Measurements from ENCODE around the gene ARFGAP3. TPM values are rescaled to one million over a fixed set of nuclear protein-coding genes. Genes with fewer than 3 reads are reported as not detected.

The ARFGAP3 gene
- total RNA-seq, 6 donors from 2014 or later, result 25.9 to 60.8 (median 41.9) TPM

DNA sequence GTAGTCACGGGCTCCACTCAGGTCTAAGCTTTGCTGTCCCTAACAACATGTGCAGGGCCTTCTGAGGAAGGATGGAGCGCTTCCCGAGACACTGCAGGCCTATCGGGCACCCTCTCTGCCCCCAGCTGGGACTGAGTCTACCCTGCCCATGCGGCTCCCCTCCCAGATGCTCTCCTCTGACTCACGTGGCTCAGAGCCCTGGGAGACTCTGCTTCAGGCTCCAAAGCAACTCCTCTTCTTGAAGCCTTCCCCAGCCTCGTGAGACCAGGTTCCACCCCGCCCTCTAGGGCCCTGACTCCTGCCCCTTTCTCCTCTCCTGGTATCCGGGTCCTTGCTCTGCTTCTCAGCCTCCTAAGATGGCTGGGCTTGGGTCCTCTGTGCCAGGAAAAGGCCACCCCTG is 28.4 kb upstream of the ARFGAP3 start:
- no peak overlapping the region for H3K27ac ChIP-seq
- H3K27me3 ChIP-seq, result no peaks in the 10 kb centered on the region
- H3K4me1 ChIP-seq, result peaks cover 11 to 27% (median 18%) of the 10 kb centered on the region in 4 donors
- DNase-seq, result no peak
- no peak overlapping the region for H3K4me3 ChIP-seq
- H3K9me3 ChIP-seq, result no peaks in the 10 kb centered on the region
- H3K36me3 ChIP-seq, result peaks cover 19 to 98% (median 76%) of the 10 kb centered on the region in 4 donors
- TF ChIP-seq EP300 (IDR thresholded peaks at IDR 0.05), result no peak
- no peak for TF ChIP-seq POLR2A (IDR thresholded peaks at IDR 0.05)
- no peak for TF ChIP-seq POLR2AphosphoS5 (IDR thresholded peaks at IDR 0.05)
- TF ChIP-seq, protein P1, sequence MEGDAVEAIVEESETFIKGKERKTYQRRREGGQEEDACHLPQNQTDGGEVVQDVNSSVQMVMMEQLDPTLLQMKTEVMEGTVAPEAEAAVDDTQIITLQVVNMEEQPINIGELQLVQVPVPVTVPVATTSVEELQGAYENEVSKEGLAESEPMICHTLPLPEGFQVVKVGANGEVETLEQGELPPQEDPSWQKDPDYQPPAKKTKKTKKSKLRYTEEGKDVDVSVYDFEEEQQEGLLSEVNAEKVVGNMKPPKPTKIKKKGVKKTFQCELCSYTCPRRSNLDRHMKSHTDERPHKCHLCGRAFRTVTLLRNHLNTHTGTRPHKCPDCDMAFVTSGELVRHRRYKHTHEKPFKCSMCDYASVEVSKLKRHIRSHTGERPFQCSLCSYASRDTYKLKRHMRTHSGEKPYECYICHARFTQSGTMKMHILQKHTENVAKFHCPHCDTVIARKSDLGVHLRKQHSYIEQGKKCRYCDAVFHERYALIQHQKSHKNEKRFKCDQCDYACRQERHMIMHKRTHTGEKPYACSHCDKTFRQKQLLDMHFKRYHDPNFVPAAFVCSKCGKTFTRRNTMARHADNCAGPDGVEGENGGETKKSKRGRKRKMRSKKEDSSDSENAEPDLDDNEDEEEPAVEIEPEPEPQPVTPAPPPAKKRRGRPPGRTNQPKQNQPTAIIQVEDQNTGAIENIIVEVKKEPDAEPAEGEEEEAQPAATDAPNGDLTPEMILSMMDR (IDR thresholded peaks at IDR 0.05), result no peak
- 89 to 100% methylated on average over 3 to 9 of the region's 9 CpGs for WGBS, 2 donors
- no peak for ATAC-seq (ENCODE audit: low FRiP score in 2 of 2)

DNA sequence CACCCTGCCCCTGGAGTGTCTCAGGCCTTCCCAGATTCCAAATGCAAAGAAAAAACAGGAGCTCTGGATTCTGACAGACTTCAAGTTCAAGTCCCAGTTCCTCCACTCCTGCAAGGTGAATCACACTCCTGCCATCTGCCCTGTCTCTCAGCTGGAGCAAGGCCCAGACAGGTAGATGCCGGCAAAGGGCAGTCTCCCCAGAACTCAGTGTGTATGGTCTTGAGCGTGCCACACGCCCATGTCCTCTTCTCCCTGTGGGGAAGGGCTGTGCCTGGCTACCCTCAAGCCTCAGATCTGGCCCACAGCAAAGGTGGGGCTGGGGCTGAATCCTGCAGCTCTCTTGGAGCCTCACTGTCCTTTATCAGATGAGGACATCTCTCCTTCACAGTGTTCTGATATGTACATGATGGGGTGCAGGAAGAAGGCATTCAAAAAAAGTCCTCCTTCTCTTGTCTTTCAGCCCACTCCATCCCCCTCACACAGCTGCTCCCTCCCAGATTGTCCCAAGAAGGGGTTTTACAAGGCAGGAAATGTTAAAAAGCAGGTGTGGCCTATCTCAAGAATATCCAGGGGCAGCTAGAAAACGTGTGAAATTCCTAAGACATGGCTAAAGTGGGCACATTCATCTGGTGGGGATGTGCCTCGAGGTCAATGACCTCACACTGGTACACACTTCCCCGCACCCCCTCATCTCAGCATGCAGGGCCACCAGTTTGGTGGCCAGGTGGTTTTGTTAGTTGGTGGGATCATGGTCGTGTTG is 27.7 kb upstream of the ARFGAP3 start:
- TF ChIP-seq POLR2A (IDR thresholded peaks at IDR 0.05), result no peak
- no peak for TF ChIP-seq EP300 (IDR thresholded peaks at IDR 0.05)
- TF ChIP-seq, protein P1 (IDR thresholded peaks at IDR 0.05), result no peak
- no peak for TF ChIP-seq POLR2AphosphoS5 (IDR thresholded peaks at IDR 0.05)
- ATAC-seq (ENCODE audit: low FRiP score in 2 of 2), result no peak
- no peaks in the 10 kb centered on the region for H3K9me3 ChIP-seq
- H3K4me3 ChIP-seq, result no peak overlapping the region
- H3K4me1 ChIP-seq, result peaks cover 11 to 21% (median 15%) of the 10 kb centered on the region in 4 donors
- H3K27ac ChIP-seq, result no peak overlapping the region
- H3K27me3 ChIP-seq, result no peaks in the 10 kb centered on the region
- peaks cover 21 to 98% (median 78%) of the 10 kb centered on the region in 4 donors for H3K36me3 ChIP-seq
- WGBS, 2 donors, result 78 to 83% methylated on average over 4 to 7 of the region's 7 CpGs
- no peak for DNase-seq

DNA sequence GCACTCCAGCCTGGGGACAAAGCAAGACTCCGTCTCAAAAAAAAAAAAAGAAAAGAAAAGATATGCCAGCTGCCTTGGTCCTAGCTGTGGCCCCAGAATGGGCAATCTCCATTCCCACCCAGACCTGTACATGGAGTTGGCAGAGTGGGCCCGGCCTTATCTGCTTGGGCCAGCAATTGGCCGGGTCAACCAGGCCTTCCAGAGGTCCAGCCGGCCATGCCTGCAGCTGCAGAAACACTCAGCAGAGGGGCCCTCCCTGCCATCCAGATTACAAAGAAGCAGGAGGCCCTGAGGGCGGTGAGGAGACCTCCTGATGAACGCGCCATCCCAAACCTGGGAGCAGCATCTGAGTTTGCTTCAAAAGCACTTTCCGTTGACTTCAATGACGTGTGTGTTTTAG is 26.9 kb upstream of the ARFGAP3 start:
- H3K4me3 ChIP-seq, result no peak overlapping the region
- H3K27me3 ChIP-seq, result no peaks in the 10 kb centered on the region
- H3K27ac ChIP-seq, result no peak overlapping the region
- ATAC-seq (ENCODE audit: low FRiP score in 2 of 2) (no peak), DNase-seq (no peak)
- H3K4me1 ChIP-seq, result peaks cover 11 to 20% (median 14%) of the 10 kb centered on the region in 4 donors
- TF ChIP-seq, protein P1 (IDR thresholded peaks at IDR 0.05), result no peak
- 94 to 98% methylated on average over 8 to 9 of the region's 9 CpGs for WGBS, 2 donors
- H3K9me3 ChIP-seq, result no peaks in the 10 kb centered on the region
- H3K36me3 ChIP-seq, result peaks cover 22 to 99% (median 81%) of the 10 kb centered on the region in 4 donors

DNA sequence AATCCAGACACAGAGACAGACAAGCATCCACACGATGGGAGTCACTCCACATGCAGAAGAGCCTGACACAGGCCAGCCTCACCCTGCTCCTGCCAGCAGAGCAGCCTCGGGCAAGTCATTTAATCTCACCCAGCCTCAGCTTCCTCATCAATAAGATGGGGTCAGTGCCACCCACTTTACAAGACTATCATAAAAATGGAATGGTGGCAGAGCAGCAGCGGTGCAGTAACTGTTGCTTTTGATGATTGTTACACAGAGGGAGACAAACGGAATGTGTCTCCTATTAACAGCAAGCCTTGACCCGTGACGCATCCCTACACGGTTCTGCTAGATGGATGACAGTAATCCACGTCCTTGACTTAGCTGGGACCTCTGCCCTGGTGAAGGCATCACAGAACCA is 26.0 kb upstream of the ARFGAP3 start:
- no peak for DNase-seq
- 87 to 95% methylated on average over 3 to 8 of the region's 8 CpGs for WGBS, 2 donors
- peaks cover 9 to 12% (median 10%) of the 10 kb centered on the region in 4 donors for H3K4me1 ChIP-seq
- H3K27me3 ChIP-seq, result no peaks in the 10 kb centered on the region
- ATAC-seq (ENCODE audit: low FRiP score in 2 of 2), result no peak
- TF ChIP-seq, protein P1 (IDR thresholded peaks at IDR 0.05), result no peak
- TF ChIP-seq EP300 (IDR thresholded peaks at IDR 0.05), result no peak
- TF ChIP-seq POLR2AphosphoS5 (IDR thresholded peaks at IDR 0.05), result no peak
- no peak for TF ChIP-seq POLR2A (IDR thresholded peaks at IDR 0.05)
- H3K4me3 ChIP-seq, result no peak overlapping the region
- no peak overlapping the region for H3K27ac ChIP-seq
- H3K9me3 ChIP-seq, result no peaks in the 10 kb centered on the region
- peaks cover 29 to 99% (median 81%) of the 10 kb centered on the region in 4 donors for H3K36me3 ChIP-seq

Measured in upper lobe of left lung (tissue), 6 donors.